ENCODE data around the gene C18orf63.

Gene C18orf63

GRCh38 chr18:74399091-74399887, 83.7 kb downstream of the C18orf63 start:
- Mint-ChIP-seq H3K27ac (no peak overlapping the region), H3K9me3 (no peaks in the 10 kb centered on the region), H3K4me1 (ENCODE audit: low read depth in 2 of 2) (peaks cover 0 to 5% of the 10 kb centered on the region in 2 donors), H3K36me3 (ENCODE audit: insufficient read depth) (no peaks in the 10 kb centered on the region), H3K27me3 (peaks cover 19 to 37% of the 10 kb centered on the region in 2 donors), H3K4me3 (no peak overlapping the region)
- DNase-seq (no peak), ATAC-seq (replicated peaks) (no peak)

GRCh38 chr18:74400813-74401212, 85.2 kb downstream of the C18orf63 start:
- H3K27ac Mint-ChIP-seq: no peak overlapping the region
- peaks cover 9 to 24% of the 10 kb centered on the region in 2 donors for H3K27me3 Mint-ChIP-seq
- H3K36me3 Mint-ChIP-seq (ENCODE audit: insufficient read depth): no peaks in the 10 kb centered on the region
- no peaks in the 10 kb centered on the region for H3K9me3 Mint-ChIP-seq
- peaks cover 0 to 5% of the 10 kb centered on the region in 2 donors for H3K4me1 Mint-ChIP-seq (ENCODE audit: low read depth in 2 of 2)
- no peak for DNase-seq
- ATAC-seq (replicated peaks): no peak
- H3K4me3 Mint-ChIP-seq: no peak overlapping the region

GRCh38 chr18:74402806-74403433, 87.3 kb downstream of the C18orf63 start:
- Mint-ChIP-seq H3K27ac (no peak overlapping the region), H3K27me3 (peaks cover 9 to 14% of the 10 kb centered on the region in 2 donors), H3K4me1 (ENCODE audit: low read depth in 2 of 2) (peaks cover 7 to 9% of the 10 kb centered on the region in 2 donors), H3K36me3 (ENCODE audit: insufficient read depth) (no peaks in the 10 kb centered on the region), H3K9me3 (no peaks in the 10 kb centered on the region), H3K4me3 (no peak overlapping the region)
- ATAC-seq (replicated peaks) (no peak), DNase-seq (no peak)

GRCh38 chr18:74407888-74408287, 92.2 kb downstream of the C18orf63 start:
- H3K4me1 Mint-ChIP-seq (ENCODE audit: low read depth in 2 of 2): peaks cover 12 to 13% of the 10 kb centered on the region in 2 donors
- no peaks in the 10 kb centered on the region for H3K36me3 Mint-ChIP-seq (ENCODE audit: insufficient read depth)
- H3K27ac Mint-ChIP-seq: peak overlapping the region; percentile 75 to 87
- H3K4me3 Mint-ChIP-seq: peak overlapping the region; percentile 47 to 65
- no peaks in the 10 kb centered on the region for H3K9me3 Mint-ChIP-seq
- ATAC-seq (replicated peaks) (no peak), DNase-seq (no peak)
- H3K27me3 Mint-ChIP-seq: peaks cover 26 to 29% of the 10 kb centered on the region in 2 donors

All from effector memory CD8-positive, alpha-beta T cell (primary cell).